ENCODE results near the gene EBPL.

GRCh38 chr13:49678191-49678914 is 12.9 kb downstream of the EBPL start:
- no peak for TF ChIP-seq POU6F1 (CRISPR knock-in tag; IDR thresholded peaks at IDR 0.05; ENCODE audit: borderline replicate concordance, low read depth)
- no peak for TF ChIP-seq ESRRG (CRISPR knock-in tag; IDR thresholded peaks at IDR 0.05)
- no peak for TF ChIP-seq ISL1 (CRISPR knock-in tag; IDR thresholded peaks at IDR 0.05)
- no peak for TF ChIP-seq CSRNP3 (CRISPR knock-in tag; IDR thresholded peaks at IDR 0.05)
- TF ChIP-seq GLIS3 (CRISPR knock-in tag; IDR thresholded peaks at IDR 0.05): no peak
- TF ChIP-seq CREB5 (CRISPR knock-in tag; IDR thresholded peaks at IDR 0.05; ENCODE audit: low read depth): no peak
- TF ChIP-seq TCF4 (CRISPR knock-in tag; IDR thresholded peaks at IDR 0.05; ENCODE audit: borderline replicate concordance): no peak

All from SK-N-SH treated with all-trans-retinoic acid at 6 μM for 48 hours (cell line).